Astrocyte (in vitro differentiated cells and primary cell): ENCODE data around the gene SLC29A3.

Experiments
- EZH2 ChIP-seq: IDR thresholded peaks from 2 replicates; pipeline ENCODE4 v1.6.1; 2012; ENCODE audit warnings: mild to moderate bottlenecking, low read length, inconsistent platforms; ENCODE audit not compliant: insufficient read depth
- TF ChIP-seq, protein P1 (sequence below): IDR thresholded peaks from 2 replicates; pipeline ENCODE4 v1.5.1; 2011; ENCODE audit warnings: low read depth, mild to moderate bottlenecking, inconsistent platforms, low read length, moderate library complexity; ENCODE audit not compliant: insufficient read depth

DNA sequence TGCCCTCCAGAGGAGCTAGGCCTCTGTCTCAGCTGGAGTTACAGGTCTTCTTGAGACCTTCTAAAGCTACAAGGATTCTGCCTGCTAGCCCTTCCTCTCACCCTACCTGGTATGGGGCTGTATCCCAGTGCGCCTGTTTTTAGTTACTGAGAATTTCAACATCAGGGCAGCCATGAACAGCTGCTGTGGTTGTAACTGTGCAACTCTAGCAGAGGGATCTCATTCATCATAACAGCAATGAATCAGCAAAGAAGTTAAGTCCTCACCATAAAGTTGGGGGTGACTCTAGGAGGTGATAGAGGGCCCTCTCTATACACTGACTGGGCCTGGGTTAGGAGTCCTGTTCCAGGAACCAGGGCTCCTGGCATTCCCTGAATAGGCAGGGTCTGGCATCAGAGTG lies 63.7 kb downstream of the SLC29A3 start:
- no peak for TF ChIP-seq EZH2
- TF ChIP-seq, protein P1, sequence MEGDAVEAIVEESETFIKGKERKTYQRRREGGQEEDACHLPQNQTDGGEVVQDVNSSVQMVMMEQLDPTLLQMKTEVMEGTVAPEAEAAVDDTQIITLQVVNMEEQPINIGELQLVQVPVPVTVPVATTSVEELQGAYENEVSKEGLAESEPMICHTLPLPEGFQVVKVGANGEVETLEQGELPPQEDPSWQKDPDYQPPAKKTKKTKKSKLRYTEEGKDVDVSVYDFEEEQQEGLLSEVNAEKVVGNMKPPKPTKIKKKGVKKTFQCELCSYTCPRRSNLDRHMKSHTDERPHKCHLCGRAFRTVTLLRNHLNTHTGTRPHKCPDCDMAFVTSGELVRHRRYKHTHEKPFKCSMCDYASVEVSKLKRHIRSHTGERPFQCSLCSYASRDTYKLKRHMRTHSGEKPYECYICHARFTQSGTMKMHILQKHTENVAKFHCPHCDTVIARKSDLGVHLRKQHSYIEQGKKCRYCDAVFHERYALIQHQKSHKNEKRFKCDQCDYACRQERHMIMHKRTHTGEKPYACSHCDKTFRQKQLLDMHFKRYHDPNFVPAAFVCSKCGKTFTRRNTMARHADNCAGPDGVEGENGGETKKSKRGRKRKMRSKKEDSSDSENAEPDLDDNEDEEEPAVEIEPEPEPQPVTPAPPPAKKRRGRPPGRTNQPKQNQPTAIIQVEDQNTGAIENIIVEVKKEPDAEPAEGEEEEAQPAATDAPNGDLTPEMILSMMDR = no peak
